ENCODE results near the gene ZNF507.

Gene ZNF507

DNA sequence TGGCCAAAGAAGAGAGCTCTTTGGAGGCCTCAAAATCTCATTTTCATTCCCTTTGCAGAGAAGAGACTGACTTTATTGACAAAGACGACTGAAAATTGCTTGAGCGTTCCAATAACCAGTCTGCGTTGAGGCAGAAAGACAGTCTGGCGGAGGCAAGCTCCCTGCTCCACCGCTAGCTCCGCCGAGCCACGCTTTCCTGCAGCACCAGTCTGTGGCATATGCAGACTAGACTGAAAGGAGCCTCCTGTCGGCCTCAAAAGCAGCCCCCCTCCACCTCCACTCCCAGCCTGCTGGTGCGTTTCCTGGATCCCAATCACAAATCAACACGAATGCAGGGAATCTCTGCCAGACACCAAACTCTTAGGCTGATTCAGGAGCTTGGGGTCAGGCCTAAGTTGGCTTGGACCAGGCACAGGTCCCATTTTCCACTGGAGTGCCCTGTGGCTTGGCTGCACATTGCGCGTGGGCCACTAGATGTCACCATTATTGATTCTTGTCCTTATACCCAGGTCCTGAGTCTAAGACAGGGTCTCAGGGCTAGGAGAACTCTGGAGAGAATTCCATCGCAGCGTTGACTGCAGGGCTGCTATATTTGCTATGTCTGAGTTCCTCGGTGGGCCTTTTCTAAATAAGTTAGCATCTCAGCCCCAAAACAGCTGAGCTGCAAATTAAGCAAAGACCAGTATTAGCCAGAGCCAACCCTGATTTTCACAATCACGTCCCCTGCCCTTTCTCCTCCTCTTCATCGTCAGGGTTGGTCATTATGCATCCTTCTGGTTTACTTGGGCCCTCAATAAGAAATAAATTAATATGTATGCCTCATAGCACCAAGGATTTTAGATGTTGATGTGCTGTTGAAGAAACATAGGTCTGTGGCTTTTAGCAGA lies 5.2 kb upstream of the ZNF507 start:
- DNase-seq, result peak; percentile 48

GRCh38 chr19:32342695-32343094 lies 2.7 kb upstream of the ZNF507 start:
- DNase-seq, result no peak

DNA sequence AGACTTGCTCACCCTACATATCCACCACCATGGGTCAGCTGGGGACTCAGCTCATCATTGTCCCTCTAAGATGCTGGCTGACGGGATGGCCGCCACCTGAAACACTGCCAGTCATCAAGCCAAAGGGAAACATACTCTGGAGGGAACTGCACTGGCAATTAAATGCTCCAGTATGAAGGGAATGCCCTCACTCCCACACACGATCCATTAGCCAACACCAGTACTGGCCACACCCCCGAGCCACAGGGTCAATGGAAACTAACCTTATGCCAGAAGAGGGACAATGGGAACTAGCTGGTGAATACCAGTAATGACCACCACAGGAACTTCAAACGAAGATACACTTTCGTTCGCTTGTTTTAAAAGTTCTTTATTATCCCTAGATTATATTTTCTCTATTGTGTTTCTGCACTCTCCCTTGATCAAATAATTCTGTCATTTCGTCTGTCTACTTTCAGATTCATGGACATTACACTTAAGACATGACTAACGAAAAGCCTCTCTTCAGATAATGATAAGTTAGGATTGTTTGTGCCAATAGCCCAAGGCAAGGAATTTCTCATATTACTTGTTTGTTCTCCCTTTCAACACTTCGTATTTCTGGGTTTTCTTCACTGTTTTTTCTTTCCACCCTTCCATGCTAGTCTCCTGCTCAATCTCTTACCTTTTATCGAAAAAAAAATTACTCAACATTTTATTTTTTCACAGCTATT lies 1.7 kb upstream of the ZNF507 start:
- no peak for DNase-seq

DNA sequence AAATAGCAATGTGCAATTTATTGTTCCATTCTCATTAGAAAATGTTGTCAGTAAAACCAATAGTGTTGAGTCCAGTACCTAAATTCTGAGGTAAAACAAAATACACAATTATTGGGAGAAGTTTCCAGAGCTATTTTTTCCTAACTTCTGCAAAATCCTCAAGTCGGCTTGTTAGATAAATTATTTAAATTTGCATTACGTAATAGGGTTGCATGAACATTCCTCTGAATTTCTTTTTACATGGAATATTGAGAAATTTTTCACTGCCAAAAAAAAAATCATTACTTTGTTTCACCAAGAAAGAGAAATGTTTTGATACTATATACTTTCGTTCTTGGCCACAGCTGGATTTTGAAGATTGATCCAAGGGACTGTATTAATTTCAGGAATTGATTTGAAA lies 1.5 kb downstream of the ZNF507 start:
- DNase-seq, result no peak

- no peak for DNase-seq
Observed at GRCh38 chr19:32347573-32347972, 2.2 kb downstream of the ZNF507 start.

GRCh38 chr19:32349051-32349450 lies 3.6 kb downstream of the ZNF507 start:
- no peak for DNase-seq

- DNase-seq, result no peak
Observed at GRCh38 chr19:32349724-32350470, 4.5 kb downstream of the ZNF507 start.

DNA sequence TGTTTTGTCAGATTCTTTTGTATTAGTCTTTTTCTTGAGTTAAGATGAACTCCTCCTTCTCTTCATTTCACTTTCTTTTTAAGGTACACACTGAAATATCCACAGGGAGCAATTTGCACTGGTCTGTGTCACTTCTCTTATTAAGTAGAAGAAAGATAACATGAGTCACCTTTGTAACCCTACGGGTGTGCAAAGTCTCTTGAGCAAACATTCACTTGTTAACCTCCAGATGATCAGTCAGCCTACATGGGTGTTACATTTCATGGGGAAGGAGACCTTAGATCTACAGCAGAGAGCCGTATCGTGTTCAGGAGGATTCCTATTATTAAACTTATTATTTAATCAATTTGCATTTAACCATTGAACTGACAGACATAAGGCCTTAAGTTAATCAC lies 5.1 kb downstream of the ZNF507 start:
- DNase-seq, result no peak

DNA sequence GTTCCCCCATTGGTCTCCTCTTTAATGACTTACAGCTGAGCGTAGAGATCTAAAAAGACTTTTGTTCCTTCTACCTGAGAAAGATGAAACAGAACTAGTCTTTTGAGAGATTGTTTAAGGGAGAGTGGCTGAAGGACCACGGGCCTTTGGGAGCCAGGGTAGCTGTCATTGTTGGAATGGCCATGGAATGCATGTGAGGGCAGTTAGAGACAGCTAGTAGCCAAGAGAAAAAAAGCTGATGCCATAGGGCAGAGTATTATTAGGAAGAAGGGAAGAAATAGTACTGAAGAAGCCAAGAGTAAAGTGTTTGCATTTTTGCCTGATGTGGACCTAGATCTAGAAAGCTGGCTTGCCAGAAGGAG lies 5.6 kb downstream of the ZNF507 start:
- no peak for DNase-seq

DNA sequence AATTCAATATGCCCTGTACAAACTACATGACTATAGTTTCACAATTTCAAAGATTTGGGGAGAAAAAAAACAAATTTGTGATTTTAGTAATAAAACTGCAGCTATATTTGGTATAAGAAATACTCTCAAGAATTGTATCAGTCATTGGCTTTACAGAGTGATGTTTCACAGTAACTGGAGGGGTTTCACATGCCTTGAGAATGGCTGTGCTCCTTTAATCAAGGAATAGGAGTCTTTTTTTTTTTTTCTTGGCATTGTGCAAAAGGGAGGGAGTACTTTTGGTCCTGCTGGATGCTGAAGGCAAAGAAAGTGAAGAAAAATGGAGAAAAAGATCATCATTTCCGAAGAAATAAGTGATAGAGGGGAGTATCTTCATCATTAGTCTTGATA lies 6.8 kb downstream of the ZNF507 start:
- no peak for DNase-seq

- DNase-seq, result no peak
Observed at GRCh38 chr19:32354345-32354744, 8.9 kb downstream of the ZNF507 start.

DNA sequence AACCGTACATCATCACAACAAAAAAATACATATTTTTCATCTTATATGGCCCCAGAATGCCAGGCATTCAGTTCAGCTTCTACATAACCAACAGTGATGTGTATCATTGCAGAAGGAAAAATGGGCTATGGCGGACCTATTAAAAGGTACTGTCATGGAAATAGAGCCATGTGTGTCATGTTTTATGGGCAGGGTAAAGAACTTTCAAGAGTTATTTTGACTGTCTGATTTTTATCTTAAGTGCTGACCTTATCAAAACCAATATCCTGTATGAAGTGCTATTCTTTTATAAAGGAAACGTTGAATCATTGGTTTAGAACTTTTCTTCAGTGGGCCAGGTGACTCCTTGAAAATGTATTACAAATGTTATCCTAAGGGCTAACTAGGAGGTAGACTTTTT lies 9.9 kb downstream of the ZNF507 start:
- DNase-seq, result no peak

GRCh38 chr19:32357720-32358119 lies 12.3 kb downstream of the ZNF507 start:
- DNase-seq, result no peak

- DNase-seq, result no peak
Observed at GRCh38 chr19:32358321-32358720, 12.9 kb downstream of the ZNF507 start.

DNA sequence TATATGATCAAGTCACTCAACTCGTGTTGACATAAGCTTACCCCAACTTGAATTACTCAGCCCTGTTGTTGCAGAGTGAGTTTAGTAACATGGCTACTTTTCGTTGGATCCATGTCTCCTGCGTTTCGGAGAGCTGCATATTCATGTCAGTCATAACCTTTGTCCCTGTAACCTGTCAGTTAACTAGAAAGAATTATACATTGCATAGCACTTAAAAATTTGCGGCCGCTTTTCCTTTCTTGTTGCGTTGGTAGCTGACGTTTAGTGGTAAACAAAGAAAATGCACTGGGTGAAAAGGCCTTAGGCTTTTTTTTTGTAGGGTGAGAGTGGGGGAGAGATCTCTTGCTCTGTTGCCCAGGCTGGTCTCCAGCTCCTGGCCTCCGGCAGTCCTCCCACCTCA lies 14.2 kb downstream of the ZNF507 start:
- DNase-seq, result no peak

DNA sequence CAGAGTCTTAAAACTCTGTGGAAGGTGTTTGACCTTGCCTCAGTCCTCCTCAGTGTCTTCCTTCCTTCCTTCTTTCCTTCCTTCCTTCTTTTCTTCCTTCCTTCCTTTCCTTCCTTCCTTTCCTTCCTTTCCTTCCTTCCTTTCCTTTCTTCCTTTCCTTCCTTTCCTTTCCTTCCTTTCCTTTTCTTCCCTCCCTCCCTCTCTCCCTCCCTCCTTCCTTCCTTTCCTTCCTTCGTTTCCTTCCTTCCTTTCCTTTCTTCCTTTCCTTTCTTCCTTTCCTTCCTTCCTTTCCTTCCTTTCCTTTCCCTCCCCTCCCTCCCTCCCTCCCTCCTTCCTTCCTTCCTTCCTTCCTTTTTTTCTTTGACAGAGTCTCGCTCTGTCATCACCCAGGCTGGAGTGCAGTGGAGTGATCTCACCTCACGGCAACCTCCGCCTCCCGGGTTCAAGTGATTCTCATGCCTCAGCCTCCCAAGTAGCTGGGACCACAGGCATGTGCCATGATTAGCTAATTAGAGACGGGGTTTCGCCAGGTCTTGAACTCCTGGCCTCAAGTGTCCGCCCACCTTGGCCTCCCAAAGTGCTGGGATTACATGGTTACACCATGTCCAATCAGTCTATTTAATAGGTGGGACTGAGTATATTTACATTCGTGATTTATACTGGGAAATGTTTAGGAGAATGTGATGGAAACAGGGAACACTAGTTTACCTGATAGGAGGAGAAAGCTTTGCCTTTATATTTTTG lies 16.3 kb downstream of the ZNF507 start:
- no peak for DNase-seq

GRCh38 chr19:32362318-32362691 lies 16.9 kb downstream of the ZNF507 start:
- DNase-seq, result no peak

GRCh38 chr19:32363175-32363574 lies 17.8 kb downstream of the ZNF507 start:
- no peak for DNase-seq

DNA sequence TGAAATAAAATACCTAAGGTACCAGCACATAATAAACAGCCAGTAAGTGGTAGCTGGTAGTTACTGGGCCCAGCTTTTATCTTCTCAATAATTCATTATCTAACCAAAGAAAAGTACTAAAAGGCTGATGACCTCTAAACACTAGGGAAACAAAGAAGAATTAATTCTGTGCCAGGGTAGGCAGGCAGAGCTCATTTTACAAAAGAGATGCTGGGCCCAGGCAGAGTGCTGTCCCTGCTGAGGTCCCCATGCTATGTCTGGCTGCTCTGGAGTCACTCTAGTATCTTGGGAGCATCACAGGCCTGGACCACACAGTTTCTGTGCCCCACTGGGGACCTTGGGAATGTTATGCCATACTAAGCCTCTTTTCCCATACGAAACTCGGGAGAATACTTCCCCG lies 18.2 kb downstream of the ZNF507 start:
- DNase-seq, result no peak

DNA sequence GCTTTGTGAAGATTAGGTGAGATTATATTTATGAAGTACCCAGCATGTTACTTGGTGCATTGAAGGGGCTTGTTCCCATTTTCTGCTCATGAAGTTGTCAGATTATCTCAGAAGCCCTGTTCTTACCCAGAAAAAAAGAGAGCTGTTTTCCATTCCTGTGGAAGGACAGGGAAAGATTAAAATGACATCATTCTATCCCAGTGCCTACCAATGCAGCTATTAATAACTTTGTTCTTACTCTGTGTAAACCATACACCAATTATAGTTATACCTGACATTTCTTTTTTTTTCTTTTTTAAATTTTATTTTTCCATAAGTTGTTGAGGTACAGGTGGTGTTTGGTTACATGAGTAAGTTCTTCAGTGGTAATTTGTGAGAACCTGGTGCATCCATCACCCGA lies 18.6 kb downstream of the ZNF507 start:
- no peak for DNase-seq

DNA sequence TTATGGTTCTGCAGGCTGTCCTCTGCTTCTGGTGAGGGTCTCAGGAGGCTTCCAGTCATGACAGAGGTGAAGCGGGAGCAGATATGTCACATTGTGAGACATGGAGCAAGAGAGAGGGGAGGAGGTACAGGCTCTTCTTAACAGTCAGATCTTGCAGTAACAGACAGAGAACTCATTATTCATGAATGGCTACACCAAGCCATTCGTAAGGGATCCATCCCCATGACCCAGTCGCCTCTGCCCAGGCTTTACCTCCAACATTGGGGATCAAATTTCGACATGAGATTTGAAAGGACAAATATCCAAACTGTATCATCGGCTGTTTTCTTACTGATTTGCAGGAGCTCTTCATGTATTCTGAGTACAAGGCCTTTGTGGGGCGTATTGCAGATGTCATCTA lies 21.7 kb downstream of the ZNF507 start:
- DNase-seq, result no peak

- DNase-seq, result no peak
Observed at GRCh38 chr19:32367948-32368536, 22.6 kb downstream of the ZNF507 start.
